ENCODE results near the gene ZFP1.

DNA sequence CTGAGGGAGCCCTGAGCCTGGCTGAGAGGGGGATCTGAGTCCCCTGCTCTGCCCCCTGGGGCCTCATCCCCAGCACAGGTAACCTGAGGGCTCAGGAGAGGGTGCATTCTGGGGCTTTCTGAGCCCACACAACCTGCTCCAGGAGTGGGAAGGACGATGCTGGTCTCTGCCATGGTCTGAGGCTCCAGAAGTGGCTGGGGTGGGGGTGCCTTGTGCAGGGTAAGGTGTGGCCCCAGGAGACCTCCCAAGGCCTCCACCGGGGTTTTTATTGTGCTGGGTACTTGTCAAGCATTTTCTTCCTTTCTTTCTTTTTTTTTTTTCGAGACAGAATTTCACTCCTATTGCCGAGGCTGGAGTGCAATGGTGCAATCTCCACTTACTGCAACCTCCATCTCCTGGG lies 70.8 kb downstream of the ZFP1 start:
- TF ChIP-seq, protein P1, sequence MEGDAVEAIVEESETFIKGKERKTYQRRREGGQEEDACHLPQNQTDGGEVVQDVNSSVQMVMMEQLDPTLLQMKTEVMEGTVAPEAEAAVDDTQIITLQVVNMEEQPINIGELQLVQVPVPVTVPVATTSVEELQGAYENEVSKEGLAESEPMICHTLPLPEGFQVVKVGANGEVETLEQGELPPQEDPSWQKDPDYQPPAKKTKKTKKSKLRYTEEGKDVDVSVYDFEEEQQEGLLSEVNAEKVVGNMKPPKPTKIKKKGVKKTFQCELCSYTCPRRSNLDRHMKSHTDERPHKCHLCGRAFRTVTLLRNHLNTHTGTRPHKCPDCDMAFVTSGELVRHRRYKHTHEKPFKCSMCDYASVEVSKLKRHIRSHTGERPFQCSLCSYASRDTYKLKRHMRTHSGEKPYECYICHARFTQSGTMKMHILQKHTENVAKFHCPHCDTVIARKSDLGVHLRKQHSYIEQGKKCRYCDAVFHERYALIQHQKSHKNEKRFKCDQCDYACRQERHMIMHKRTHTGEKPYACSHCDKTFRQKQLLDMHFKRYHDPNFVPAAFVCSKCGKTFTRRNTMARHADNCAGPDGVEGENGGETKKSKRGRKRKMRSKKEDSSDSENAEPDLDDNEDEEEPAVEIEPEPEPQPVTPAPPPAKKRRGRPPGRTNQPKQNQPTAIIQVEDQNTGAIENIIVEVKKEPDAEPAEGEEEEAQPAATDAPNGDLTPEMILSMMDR (IDR thresholded peaks at IDR 0.05) = no peak
- TF ChIP-seq, protein P2, sequence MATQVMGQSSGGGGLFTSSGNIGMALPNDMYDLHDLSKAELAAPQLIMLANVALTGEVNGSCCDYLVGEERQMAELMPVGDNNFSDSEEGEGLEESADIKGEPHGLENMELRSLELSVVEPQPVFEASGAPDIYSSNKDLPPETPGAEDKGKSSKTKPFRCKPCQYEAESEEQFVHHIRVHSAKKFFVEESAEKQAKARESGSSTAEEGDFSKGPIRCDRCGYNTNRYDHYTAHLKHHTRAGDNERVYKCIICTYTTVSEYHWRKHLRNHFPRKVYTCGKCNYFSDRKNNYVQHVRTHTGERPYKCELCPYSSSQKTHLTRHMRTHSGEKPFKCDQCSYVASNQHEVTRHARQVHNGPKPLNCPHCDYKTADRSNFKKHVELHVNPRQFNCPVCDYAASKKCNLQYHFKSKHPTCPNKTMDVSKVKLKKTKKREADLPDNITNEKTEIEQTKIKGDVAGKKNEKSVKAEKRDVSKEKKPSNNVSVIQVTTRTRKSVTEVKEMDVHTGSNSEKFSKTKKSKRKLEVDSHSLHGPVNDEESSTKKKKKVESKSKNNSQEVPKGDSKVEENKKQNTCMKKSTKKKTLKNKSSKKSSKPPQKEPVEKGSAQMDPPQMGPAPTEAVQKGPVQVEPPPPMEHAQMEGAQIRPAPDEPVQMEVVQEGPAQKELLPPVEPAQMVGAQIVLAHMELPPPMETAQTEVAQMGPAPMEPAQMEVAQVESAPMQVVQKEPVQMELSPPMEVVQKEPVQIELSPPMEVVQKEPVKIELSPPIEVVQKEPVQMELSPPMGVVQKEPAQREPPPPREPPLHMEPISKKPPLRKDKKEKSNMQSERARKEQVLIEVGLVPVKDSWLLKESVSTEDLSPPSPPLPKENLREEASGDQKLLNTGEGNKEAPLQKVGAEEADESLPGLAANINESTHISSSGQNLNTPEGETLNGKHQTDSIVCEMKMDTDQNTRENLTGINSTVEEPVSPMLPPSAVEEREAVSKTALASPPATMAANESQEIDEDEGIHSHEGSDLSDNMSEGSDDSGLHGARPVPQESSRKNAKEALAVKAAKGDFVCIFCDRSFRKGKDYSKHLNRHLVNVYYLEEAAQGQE (IDR thresholded peaks at IDR 0.05; ENCODE audit: low read depth, low read length) = no peak
- TF ChIP-seq JUND (IDR thresholded peaks at IDR 0.05) = no peak
- TF ChIP-seq FOXM1 (IDR thresholded peaks at IDR 0.05; ENCODE audit: low read depth) = no peak
- TF ChIP-seq EP300 (IDR thresholded peaks at IDR 0.05; ENCODE audit: borderline replicate concordance in 1 of 2, low read depth in 1 of 2, low read length in 1 of 2) = no peak

All from SK-N-SH (cell line).